PC-3 (cell line): Measurements from ENCODE around the gene HIF1AN.

Experiments used
- EZH2phosphoT487 ChIP-seq: fragments of 300-600 bp; sonication (generic); IDR thresholded peaks from 2 replicates; pipeline ENCODE4 v1.6.1; 2018; ENCODE audit warnings: mild to moderate bottlenecking, antibody characterized with exemption, low read length, borderline replicate concordance
- TF ChIP-seq, protein P1 (sequence below): fragments of 300-600 bp; sonication (generic); conservative IDR thresholded peaks from 2 replicates; pipeline ENCODE4 v1.5.1; 2017; ENCODE audit warnings: antibody characterized with exemption, low read depth, mild to moderate bottlenecking, low read length

- TF ChIP-seq, protein P1, sequence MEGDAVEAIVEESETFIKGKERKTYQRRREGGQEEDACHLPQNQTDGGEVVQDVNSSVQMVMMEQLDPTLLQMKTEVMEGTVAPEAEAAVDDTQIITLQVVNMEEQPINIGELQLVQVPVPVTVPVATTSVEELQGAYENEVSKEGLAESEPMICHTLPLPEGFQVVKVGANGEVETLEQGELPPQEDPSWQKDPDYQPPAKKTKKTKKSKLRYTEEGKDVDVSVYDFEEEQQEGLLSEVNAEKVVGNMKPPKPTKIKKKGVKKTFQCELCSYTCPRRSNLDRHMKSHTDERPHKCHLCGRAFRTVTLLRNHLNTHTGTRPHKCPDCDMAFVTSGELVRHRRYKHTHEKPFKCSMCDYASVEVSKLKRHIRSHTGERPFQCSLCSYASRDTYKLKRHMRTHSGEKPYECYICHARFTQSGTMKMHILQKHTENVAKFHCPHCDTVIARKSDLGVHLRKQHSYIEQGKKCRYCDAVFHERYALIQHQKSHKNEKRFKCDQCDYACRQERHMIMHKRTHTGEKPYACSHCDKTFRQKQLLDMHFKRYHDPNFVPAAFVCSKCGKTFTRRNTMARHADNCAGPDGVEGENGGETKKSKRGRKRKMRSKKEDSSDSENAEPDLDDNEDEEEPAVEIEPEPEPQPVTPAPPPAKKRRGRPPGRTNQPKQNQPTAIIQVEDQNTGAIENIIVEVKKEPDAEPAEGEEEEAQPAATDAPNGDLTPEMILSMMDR, result no peak
- TF ChIP-seq EZH2phosphoT487, result no peak
These were observed 25.3 kb downstream of the HIF1AN start for GRCh38 chr10:100561005-100561404.
